Fibroblast of gingiva (primary cell): ENCODE measurements around the gene BEAN1.

Experiments
- DNase-seq: peaks from one replicate; pipeline ENCODE4 v3.0.0-alpha.2; 2011; ENCODE audit warnings: low read depth

BEAN1 gene

DNA sequence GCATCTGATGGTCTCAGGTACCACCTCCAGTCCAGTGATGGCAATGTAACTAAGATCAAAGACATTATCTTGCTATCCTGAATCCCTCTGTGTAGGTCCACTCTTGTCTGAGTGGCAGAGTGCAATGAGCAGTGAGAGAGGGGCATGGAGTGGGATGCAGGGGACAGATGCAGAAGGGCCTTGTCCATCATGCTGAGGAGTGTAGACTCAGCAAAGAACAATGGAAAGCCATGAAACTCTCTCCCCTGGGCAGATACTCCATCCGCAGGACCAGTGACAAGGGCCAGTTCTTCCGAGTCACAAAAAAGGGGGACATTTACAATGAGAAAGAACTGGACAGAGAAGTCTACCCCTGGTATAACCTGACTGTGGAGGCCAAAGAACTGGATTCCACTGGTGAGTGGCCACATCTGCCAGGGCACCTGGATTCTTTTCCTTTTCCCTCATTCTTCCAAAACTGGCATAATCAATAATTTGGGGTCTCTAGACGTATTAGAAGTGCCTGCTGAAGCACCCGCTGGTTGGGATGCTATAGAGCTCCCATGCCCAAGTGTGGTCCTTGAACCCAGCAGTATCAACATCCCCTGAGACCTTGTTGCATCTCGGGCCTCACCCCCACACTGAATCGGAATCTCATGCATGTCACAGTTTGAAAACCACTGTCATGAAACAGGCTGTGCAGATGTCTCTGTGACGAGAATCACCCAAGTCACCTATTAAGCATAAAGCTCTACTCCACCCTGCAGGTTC lies 31.1 kb upstream of the BEAN1 start:
- DNase-seq: no peak

GRCh38 chr16:66397736-66398433 lies 29.2 kb upstream of the BEAN1 start:
- DNase-seq: no peak

DNA sequence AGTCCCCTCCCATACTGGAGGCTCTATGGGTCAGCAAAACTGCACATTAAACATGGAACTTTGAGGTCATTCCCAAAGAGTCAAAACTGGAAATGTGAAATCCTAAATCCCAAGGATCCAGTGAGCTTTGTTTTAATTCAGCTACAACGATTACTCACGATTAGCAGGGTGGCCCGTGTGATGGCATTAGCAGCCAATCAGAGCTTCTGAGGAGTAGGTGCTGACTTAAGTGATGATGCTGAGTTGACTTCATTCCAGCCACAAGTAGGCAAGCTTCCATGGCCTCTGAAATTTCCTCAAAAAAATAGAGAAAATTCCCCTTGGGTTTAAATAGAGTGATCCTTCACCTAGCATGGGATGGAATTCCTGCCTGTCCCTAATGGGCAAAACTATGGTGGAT lies 28.1 kb upstream of the BEAN1 start:
- DNase-seq: no peak

DNA sequence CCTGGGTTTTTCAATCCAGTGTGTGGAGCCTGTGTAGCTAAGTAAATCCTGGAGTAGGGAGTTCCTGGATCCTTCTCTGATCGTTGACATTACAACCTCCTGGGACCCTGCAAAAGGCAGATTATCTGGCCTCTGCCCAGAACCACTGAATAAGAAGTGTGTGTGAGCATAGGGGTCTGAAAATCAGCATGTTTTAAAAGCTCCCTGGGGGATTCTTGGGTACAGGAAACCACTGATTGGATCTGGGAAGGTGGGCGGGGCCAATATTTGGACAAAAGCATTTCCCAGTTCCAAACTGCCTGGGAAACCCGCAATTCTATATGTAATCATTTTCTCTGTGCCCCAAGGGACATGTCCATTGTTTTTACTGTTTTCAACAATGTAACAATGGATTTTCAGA lies 27.2 kb upstream of the BEAN1 start:
- DNase-seq: no peak

- no peak for DNase-seq
These were observed 26.4 kb upstream of the BEAN1 start for GRCh38 chr16:66400503-66401380.

DNA sequence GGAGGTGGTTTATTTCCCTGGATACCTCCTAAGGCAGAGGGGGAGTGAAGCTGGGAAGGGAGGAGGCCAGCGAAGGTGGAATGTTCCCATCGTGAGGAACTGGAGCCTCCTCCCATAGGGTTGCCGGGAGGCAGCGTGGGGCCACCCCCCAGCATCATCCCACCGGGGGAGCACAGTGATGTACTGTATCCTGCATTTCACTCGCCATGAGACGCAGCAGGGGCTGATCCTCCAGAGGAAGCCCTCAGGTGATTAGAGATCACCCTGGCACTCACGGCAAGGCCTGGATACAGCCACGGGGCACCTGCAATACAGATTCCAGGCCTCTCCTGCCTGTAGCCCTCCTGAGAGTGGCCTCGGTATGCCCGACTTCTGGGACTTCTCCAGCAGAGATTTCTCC lies 25.5 kb upstream of the BEAN1 start:
- no peak for DNase-seq

GRCh38 chr16:66402166-66402565 lies 24.9 kb upstream of the BEAN1 start:
- no peak for DNase-seq

GRCh38 chr16:66402591-66403230 lies 24.4 kb upstream of the BEAN1 start:
- no peak for DNase-seq

DNA sequence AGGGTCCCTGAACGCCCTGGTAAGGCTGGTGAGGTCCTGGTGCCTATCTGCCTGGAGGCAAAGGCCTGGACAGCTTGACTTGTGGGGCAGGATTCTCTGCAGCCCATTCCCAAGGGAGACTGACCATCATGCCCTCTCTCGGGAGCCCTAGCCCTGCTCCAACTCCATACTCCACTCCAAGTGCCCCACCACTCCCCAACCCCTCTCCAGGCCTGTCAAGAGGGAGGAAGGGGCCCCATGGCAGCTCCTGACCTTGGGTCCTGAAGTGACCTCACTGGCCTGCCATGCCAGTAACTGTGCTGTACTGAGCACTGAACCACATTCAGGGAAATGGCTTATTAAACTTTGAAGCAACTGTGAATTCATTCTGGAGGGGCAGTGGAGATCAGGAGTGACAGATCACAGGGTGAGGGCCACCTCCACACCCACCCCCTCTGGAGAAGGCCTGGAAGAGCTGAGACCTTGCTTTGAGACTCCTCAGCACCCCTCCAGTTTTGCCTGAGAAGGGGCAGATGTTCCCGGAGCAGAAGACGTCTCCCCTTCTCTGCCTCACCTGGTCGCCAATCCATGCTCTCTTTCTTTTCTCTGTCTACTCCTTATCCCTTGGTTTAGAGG lies 23.5 kb upstream of the BEAN1 start:
- DNase-seq: no peak

DNA sequence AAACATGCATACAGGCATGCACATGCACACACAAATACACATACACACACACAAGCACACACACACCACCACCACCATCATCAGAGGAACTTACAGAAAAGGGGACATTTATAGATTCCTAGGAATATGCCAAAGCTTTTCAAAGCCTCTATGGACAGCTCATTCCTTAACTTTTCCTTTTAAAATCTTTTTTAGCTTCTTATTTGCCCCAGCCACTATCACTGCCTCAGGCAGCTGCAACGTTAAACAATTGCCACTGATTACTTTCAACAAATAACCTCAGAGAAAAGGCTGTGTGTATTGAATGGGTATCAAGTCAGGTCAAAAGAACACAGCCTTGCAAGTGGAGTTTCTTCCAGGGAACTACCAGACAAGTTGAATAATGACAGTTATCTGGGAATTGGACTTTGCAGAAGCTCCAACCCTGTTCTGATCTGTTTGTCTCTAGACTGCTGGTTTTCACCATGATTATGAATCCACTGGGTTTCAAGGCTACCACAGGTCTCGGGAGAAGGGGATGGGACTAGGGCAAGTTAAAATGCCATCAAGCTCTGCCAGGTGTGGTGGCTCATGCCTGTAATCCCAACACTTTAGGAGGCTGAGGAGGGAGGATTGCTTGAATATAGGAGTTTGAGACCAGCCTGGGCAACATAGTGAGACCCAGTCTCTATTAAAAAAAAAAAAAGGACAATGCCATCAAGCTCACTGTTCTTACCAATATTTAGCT lies 21.9 kb upstream of the BEAN1 start:
- DNase-seq: no peak

DNA sequence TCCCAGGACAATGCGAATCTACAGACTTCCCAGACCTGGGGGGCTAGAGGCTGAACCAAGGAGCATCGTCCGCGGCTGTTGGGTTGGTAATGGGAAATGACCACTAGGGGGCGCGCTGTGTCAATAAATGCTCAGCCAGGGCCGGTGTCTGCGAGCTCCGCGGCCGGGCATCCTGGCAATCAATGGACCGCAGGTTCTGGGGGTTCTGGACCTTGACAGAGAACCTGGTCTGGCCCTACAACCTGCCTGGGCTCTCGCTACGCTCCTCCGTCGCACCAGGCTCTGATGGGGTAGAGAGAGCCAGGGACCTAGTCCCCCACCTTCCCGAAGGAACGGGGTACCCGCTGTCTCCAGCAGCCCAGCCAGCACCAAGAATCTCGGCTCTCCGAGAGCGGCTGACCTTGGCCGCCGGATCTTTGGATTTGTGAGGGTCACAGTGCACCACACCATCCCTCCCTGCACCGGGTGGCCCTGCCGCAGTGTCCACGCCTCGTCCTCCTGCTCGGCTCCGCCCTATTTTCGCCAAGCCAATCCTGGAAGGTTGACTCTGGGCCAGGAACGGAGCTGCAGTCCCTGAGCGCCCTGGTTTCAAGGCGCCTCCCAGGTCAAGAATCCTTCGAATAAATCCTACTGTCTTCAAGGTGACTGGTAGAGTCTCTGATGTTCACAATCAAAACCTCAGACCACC lies 20.4 kb upstream of the BEAN1 start:
- peak; percentile 41 for DNase-seq

DNA sequence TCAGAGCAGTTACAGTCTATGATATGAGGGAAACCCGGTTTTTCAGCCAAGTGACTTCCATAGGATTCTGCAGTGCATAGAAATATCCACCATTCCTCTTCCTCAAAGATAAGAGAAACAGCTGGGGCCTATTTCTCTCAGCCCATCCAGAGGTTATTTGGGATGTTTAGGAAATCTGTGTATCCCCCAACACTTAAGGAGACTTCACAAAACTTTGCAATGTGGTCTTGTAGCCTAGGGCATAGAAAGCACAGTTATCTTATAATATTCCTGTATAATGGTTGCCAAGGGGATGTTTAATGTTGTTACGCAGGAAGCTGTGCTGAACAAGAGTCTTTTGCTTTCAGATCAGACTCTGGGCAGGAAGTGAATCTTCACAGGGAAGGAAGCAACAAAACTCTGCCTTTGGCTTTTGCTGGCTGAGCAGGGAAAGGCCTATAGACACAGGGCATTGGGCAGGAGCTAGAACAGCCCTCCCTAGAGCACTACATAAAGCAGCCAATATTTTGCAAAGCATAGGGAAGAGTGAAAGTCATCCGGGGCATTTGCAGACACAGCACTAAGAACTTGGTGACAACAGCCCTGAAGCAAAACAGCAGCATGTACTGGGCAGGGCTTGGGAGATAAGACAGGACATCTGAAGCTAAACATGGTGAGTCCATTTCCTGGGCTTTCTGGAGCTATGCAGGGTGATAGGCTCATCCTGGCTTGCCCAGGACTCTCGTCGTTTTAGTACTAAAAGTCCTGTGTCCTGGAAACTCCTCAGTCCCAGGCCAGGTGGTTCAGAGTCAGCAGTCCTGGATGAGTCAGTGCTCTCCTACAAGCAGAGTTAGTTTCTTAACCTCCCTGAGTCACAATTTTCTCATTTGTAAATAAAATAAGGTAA lies 18.7 kb upstream of the BEAN1 start:
- no peak for DNase-seq

DNA sequence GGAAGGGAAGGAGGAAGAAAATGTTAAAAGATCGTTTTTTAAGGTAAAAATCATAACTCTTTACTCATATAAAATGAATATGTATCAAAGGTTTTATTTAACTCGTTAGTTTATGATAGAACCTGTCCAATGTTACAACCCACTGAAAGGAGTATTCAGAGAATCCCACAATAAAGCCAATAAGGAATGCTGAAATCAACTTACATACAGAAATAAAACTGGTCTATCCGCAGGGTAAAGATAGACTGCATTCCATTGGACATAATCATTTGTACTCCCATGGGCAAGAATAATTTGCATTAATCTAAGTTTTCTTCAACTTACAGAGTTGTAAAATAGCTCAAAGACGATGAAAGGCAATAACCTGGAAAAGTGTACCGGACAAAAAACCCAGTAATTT lies 17.9 kb upstream of the BEAN1 start:
- no peak for DNase-seq

DNA sequence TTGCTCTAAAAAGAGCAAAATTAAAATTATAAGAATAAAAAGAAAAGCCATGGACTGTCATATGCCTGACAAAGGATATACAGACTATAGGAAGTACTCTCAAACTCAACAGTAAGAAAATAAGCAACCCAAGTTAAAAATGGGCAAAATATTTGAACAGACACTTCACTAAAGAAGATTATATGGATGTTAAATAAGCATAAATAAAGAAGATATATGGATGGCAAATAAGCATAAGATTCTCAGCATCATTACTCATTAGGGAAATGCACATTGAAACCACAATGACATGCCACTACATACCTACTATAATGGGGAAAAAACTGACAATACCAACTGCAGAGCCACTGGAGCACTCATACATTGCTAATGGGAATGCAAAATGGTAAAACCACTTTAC lies 14.9 kb upstream of the BEAN1 start:
- no peak for DNase-seq

DNA sequence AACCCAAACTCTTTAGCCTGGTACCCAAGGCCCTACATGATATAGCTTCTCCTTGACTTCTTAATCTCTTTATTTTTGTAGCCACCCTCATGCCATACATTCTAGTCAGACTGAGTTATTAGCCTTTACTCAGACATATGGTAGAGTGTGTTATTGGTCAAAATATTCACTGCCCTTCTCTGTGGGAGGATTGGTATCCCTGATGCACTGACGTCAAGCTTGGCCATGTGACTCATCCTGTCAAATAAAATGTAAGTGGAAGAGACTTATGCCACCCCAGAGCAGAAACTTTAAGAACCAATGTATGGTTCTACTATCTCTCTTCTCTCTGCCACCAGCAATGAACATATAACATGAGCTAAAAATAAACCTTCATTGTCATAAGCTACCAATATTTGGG lies 12.2 kb upstream of the BEAN1 start:
- no peak for DNase-seq

DNA sequence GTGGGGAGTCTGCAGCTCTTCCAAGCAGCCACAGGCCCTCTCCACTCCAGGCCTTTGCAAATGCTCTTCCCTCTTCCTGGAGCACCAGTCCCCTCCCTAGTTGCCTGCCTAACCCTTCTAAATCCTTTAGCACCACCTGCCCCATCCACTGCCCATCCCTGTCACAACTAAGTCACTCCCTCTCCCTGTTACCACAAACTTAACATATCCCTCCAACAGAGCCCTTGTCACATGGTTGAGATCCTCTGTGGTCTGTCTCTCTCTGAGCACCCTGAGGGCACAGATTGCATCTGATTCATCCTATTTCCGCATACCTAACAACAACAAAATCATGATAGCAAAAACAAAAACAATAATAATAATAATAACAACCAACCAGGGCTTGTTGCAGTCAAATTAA lies 11.0 kb upstream of the BEAN1 start:
- no peak for DNase-seq

- no peak for DNase-seq
These were observed 10.0 kb upstream of the BEAN1 start for GRCh38 chr16:66416939-66417700.

DNA sequence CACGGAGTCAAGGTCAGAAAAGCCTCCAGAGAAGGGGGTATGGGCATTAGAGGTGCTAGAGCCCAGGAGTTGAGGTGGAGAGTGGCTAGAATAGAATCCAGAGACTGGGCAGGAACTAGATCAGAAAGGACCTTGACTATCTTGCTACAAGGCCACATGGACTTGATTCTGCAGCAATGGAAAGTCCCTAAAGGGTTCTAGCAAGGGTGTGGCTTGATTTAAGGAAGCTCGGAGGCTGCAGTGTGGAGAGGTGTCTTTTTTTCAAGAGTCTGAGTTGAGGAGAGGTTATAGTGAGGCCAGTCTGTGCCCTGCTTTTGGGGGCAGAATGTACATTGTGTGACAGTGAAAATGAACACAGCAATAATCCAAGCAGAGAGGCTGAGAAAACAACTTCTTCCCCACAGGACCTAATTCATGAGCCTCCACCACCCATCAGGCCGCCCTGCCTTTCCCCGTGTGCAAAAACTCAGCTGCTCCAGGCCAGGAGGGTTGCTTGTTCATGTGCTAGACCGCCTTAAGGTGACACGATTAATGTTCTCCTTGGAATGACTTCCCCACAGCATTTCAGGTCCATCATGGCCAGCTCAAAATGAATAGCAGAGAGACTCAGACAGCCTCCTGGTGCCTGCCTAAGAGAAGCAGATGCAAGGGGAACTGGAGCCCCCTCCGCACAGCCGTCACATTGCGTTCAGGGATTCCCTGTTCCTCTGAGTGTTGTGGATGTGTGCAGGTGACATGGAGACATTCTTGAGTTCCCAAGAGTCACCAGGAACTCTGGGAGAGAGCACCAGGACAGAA lies 8.7 kb upstream of the BEAN1 start:
- no peak for DNase-seq
